HG03103 (cell line): ENCODE data around the gene DPP9.

Source experiments
- ATAC-seq: cut with Tn5 transposase; IDR thresholded peaks from one replicate; pipeline ENCODE4 v1.9.1; 2021; ENCODE audit warnings: low read depth; ENCODE audit not compliant: unreplicated experiment

The DPP9 gene

DNA sequence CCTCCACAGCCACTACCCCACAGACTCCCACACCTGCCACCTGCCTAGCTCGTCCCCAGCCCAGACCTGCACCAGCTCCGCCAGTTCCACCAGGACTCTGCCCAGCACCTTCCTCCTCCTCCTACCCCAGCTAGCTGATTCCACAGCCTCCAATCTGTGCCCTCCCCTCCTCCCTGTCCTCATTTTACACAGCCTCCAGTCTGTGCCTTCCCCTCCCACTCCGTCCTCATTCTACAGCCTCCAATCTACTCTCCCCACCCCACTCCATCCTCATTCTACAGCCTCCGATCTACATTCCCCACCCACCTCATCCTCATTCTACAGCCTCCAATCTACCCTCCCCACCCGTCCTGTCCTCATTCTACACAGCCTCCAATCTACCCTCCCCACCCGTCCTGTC is 60.8 kb downstream of the DPP9 start:
- no peak for ATAC-seq

DNA sequence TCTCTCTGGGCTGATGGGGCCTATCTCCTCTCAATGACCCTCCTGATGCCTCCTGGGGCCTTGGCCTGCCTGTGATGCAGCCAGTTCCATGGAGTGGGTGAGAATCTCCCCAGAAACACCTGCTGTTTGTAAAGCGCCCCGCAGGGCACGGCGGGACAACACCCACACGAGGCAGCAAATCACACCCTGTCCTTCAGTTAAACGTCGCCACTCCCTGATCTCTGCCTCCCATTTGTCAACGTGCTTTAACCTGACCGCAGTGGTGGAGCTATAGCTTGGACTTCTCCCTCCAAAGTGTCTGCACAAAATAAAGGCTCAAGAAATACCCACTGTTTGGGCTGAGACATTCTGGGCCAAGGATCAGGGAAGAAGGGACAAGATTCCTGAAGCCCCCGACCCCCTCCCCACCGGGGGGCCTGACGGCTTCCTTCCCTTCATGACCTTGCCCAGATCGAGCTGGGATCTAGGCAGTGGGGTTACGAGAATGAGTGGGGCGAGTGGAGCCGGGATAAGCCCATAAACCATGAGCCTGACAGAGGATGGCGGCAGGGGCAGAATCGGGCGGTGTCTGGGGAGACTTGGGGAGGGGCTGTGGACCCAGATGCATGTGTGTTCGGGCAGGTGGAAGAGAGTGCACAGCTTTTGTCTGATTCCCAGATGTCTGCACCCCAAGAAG is 61.5 kb downstream of the DPP9 start:
- ATAC-seq: no peak

GRCh38 chr19:4660993-4661392 is 62.6 kb downstream of the DPP9 start:
- no peak for ATAC-seq

DNA sequence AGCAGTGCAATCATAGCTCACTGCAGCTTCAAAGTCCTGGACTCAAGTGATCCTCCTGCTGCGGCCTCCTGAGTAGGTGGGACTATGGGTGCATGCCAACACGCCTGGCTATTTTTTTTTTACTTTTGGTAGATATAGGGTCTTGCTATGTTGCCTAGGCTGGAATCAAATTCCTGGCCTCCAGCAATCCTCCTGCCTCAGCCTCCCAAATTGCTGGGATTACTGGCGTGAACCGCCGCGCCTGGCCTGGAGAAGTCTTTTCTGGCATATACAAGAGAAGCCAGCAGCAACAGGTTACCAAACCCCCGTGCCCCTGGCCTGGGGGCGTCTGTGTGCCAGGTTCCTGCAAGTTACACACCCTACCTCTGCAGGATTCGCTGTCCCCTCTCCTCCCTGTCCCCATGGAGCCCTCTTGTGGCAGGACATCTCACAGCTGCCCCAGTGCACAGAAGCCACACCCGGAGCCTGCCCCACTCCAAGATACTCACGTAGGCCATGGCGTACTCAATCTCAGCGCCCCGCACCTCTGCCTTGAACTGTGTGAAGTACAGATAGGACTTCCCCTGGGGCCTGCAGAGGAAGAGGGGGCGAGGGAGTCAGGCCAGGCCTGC is 63.4 kb downstream of the DPP9 start:
- ATAC-seq: no peak

DNA sequence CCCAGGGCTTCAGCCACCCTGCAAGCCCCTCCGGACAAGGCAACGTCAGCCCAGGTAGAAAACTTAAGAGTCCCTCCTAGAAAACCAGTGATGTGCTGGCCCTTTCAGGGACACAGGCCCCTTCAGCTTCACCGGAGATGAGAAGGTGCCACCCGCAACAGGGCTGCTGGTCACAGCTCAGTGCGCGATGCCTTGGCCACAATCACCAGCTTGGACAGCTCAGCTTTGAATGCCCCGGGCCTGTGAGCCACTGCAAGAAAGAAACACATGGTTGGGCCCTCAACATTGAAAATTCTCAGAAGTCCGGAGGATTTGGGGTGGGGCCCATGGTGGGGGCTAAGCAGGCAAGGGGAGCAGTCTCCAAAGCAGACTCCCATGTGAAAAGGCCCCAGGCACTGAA is 65.8 kb downstream of the DPP9 start:
- no peak for ATAC-seq

DNA sequence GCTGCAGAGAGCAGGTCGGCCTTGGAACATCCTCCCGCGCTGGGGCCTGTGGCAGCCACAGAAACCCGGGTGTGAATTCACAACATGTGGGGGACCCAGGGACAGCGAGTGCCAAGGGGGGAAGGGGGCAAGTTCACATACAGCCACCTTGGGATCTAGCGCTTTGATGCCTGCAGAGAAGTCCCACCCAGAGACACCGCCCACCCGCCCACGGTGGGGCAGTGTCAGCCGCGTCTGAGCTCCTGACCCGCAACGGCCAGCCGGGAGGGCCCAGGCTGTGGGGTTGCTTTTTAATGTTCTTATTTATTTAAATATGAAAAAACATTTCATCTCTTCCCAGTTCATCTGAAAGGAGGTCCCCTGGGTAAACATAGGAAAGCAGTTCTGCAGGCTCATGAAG is 66.4 kb downstream of the DPP9 start:
- ATAC-seq: no peak

- ATAC-seq: no peak
Measured at GRCh38 chr19:4656102-4656501, 67.5 kb downstream of the DPP9 start.

DNA sequence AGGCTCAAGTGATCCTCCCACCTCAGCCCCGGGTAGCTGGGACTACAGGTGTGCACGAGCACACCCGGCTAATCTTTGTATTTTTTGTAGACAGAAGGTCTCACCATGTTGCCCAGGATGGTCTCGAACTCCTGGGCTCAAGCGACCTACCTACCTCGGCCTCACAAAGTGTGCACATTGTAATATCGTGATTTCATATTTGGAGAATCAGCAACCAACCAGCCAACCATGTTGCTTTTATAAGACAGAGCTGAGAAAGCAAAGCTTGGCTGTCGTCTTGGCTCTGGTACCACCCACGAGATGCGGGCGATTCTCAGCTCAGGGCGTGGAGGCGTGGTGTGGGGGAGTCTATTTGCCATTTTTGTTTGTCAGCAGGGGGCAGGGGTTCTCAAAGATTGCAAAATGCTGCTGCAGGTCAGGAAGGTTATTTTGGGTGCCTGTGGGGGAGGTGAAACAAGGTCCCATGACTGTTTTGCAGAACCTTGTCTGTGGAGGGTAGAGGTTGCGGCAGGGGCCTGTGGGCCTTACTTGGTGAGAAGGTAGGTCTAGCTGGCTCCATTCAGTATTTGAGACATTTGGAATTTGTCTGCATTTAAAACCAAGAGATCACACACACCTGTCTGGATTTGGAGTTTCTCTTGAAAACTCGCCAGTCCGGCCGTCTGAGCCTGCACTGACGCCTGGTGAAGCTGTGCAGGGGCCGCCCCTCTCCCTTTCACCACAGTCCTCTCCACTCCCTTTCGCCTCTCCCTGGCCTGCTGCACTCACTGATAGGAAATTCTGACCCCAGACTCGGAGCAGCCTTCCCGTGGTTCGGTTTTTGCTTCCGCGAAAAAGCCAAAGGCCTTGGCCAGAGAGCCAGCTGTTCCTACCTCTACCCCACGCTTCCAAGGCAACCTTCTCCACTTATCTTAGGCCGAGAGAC is 68.9 kb downstream of the DPP9 start:
- ATAC-seq: no peak

DNA sequence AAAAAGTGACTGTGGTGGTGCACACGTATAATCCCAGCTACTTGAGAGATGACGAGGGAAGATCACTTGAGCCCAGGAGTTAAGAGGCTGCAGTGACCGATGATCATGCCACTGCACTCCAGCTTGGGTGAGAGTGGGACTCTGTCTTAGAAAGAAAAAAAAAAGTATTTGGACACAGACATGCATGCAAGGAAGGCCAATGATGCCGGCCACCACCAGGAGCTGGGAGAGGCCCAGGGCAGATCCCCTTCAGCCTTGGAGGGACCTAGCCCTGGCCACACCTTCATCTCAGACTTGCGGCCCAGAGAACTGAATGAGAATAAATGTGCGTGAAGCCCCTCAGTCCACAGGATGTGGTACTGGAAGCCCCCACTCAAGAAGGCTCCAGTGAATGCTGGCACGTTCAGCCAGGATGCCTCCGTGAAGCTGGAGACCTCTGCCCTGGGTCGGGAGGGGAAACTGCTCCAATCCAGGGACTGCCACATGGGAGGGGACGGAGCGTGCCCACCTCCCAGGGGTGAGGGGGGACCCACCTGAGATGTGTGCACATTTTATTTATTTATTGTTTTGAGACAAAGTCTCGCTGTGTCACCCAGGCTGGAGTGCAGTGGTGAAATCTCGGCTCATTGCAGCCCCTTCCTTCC is 69.7 kb downstream of the DPP9 start:
- no peak for ATAC-seq

DNA sequence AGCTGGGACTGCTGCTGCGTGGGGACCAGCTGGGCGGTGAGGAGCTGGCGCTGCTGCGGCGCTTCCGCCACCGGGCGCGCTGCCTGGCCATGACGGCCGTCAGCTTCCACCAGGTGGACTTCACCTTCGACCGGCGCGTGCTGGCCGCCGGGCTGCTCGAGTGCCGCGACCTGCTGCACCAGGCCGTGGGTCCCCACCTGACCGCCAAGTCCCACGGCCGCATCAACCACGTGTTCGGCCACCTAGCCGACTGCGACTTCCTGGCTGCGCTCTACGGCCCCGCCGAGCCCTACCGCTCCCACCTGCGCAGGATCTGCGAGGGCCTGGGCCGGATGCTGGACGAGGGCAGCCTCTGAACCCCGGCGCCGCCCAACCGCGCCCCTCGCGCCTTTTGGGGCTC is 71.6 kb downstream of the DPP9 start:
- ATAC-seq: no peak

- no peak for ATAC-seq
Measured at GRCh38 chr19:4650159-4650558, 73.5 kb downstream of the DPP9 start.

DNA sequence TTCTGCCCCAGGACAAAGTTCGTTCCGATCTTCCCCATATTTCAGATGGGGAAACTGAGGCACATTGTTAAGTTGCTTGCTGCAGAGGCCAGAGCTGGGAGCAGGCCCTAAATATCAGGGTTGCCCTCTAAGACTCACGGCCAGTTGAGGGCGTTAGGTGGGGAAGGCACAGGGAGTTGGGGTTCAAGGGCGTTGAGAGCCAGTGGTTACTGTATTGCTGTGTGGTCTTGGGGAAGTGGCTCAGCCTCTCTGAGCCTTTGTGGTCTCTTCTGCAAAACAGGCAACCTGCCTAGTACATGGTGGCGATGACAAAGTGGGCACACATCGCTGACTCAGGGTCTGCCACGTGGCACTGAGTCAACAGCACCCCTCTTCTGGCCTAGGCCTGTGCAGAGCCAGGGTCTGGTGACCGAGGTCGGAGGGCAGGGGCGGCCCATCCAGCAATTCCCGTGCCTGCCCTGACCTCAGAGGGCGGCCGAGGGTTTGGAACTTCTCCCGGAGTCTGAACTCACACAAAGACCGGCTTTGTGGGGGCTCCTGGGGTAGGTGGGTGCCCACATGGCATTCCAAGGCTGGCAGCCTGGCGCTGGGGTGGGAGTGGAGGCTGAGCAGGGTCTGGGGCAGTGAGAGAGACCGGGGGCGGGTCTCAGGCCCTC is 74.1 kb downstream of the DPP9 start:
- no peak for ATAC-seq

DNA sequence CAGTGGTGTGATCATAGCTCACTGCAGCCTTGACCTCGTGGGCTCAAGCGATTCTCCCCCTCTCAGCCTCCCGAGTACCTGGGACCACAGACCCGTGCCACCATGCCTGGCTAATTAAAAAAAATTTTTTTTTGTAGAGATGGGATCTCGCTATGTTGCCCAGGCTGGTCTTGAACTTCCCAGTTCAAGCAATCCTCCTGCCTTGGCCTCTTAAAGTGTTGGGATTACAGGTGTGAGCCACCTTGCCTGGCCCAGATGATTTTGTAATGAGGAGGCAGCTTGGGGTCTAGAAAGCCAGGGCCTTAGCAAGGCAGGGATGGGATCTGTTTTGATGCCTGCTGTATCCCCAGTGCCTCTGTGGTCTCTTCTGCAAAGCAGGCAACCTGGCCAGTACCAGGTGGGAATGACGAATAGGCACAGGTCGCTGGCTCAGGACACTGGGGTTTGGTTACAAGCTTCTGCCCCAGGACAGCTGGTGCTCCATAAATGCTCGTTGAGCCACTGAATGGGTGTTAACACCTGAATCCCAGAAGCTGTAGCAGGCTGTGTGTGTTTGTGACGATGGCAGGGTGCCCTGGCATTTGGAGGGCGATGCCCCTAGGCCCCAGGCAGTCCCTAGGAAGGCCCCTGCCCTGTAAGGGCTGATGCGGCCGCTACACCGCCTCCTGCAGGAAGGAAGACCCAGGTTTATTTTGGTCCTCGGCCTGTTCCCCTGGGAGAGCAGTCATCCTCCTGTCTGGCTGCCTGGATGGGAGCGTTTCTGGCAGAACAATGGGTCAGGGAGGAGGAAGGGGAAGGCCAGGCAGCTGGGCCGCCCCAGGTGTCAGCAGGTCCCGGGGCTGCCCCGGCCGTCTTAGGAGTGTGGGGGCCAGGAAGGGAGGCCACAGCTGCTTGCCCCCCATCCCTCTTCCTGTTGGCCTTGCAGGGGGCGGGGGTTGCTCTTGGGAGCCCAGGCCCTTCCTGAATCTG is 75.7 kb downstream of the DPP9 start:
- ATAC-seq: no peak

DNA sequence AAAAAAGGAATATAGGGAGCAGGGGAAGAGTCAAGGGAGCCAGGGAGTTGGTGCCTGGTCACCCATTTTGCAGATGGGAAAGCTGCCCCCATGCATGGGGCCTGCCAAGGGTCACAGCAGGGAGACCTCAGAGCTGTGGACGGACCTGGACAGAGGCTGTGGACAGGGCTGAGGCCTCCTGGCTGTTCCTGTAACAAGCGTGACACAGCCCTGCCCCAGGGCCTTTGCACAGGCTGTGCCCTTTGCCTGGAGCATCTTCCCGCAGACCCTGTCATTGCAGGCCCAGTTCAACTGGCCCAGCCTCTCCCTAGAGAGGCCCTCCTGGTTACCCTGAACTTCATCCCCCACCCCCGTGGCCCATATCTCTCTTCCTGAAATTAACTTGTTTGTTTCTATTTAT is 77.9 kb downstream of the DPP9 start:
- no peak for ATAC-seq

GRCh38 chr19:4642625-4643024 is 81.0 kb downstream of the DPP9 start:
- ATAC-seq: no peak

- no peak for ATAC-seq
Measured at GRCh38 chr19:4641132-4641531, 82.5 kb downstream of the DPP9 start.

- ATAC-seq: no peak
Measured at GRCh38 chr19:4640247-4641000, 83.2 kb downstream of the DPP9 start.

DNA sequence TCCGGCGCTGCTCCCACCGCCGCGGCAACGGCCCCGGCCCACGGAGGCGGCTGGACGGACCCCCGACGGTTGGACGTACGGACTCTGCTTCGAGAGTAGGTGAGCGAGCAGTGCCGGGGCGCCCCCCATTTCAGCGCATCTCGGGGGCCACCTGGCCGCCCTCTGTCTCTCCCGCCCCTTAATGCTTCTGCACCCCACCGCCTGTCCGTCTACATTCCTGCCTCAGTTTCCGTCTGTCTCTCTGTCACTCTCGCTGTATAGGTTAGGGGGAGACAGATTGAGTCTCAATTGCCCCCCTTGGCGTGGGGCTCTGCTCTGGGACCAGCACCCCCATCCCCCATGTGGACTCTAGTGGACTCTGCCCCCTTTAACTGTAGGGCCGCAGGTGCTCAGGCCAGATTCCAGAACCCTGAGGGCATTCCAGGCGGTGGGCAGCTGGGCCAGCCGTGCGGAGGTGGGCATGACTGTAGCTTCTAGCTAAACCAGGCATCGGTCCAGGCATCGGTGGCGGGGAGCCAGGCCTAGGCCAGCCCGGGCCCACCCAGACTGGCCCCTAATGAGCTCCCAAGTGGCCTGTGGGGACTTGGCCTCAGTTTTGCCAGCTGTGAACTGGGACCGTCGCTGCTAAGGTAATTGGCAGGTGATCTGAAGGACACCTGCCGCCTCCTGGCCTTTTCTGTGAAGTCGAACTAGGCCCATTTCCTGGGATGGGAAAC is 84.0 kb downstream of the DPP9 start:
- peak; percentile 19 for ATAC-seq
